H1 (cell line): Measurements from ENCODE around the gene ASTL. TPM values are rescaled to one million over a fixed set of nuclear protein-coding genes. Genes with fewer than 3 reads are reported as not detected.

Experiments
- CBX5 ChIP-seq: fragments of 300-800, 300-1000 bp; sonication (generic); IDR thresholded peaks from 2 replicates; pipeline ENCODE4 v1.7.1; 2016; ENCODE audit warnings: antibody characterized with exemption, low read length, low read depth
- CHD7 ChIP-seq: fragments of 300-600 bp; sonication (generic); IDR thresholded peaks from 2 replicates; pipeline ENCODE4 v1.7.1; 2012; ENCODE audit warnings: low read length, moderate library complexity, mild to moderate bottlenecking, inconsistent platforms; ENCODE audit not compliant: insufficient replicate concordance
- CTCF ChIP-seq, 3 experiments: IDR thresholded peaks; 1 replicate in 2 of 3; 2 replicates in 1 of 3; pipeline versions ENCODE4 v1.5.1 to v1.6.1; 2011; ENCODE audit warnings: low read length in 3 of 3, mild to moderate bottlenecking in 3 of 3, inconsistent platforms in 2 of 3, low read depth in 1 of 3, moderate library complexity in 1 of 3; ENCODE audit not compliant: insufficient read depth in 1 of 3; ENCODE audit errors: control extremely low read depth in 1 of 3
- GABPA ChIP-seq: IDR thresholded peaks from 2 replicates; pipeline ENCODE4 v1.6.1; 2011; ENCODE audit warnings: mild to moderate bottlenecking, low read length, moderate library complexity, borderline replicate concordance; ENCODE audit not compliant: insufficient read depth
- POLR2A ChIP-seq, 2 experiments: IDR thresholded peaks; 1 replicate in 1 of 2; 2 replicates in 1 of 2; pipeline ENCODE4 v1.6.1; 2011; ENCODE audit warnings: low read depth in 2 of 2, low read length in 2 of 2, mild to moderate bottlenecking in 2 of 2; ENCODE audit errors: control extremely low read depth in 1 of 2
- RBBP5 ChIP-seq: IDR thresholded peaks from 2 replicates; pipeline ENCODE4 v1.7.1; 2012; ENCODE audit warnings: low read depth, mild to moderate bottlenecking, inconsistent platforms, low read length, moderate library complexity, borderline replicate concordance
- SIX5 ChIP-seq: IDR thresholded peaks from 2 replicates; pipeline ENCODE4 v1.6.1; 2011; ENCODE audit warnings: mild to moderate bottlenecking, low read depth, low read length
- SP4 ChIP-seq: IDR thresholded peaks from 2 replicates; pipeline ENCODE4 v1.6.1; 2012; ENCODE audit warnings: low read length, inconsistent platforms
- polyA plus RNA-seq, 7 experiments: library from polyadenylated mRNA; depleted of rRNA in 3 of 7; stranded (reverse) in 5 of 7; unstranded in 2 of 7; fragments of >200 nt in 5 of 7; fragments of 200-250 nt in 2 of 7; gene quantifications; 1 replicate in 5 of 7; 2 replicates in 1 of 7; 4 replicates in 1 of 7; pipeline versions ENCODE4 v1.2.1 to v1.2.3, GENCODE V29; 2011 to 2013; ENCODE audit warnings: missing spikeins in 2 of 7, mixed read lengths in 2 of 7
- total RNA-seq: library from RNA; stranded (reverse); fragmentation: NEBNext Ultra II Directional; extraction: Animal tissue kit (Norgen Biotek cat#: 25700); gene quantifications from 2 replicates; pipeline ENCODE4 v1.2.1, GENCODE V29; 2021

The ASTL gene
- total and polyA plus RNA-seq, 2 of the 8 experiments (the other 6 are each of a cell fraction or from before 2014, with no cell fraction given): 0.60 to 1.4 TPM

- TF ChIP-seq CHD7 (no peak), GABPA (no peak), POLR2A (IDR thresholded peaks at IDR 0.05; ENCODE audit: control extremely low read depth in 1 of 2, low read depth in 2 of 2, low read length in 2 of 2) (no peak), SP4 (no peak), RBBP5 (no peak; the same call in 1 of the 2 replicates), CBX5 (no peak), CTCF (IDR thresholded peaks at IDR 0.05; ENCODE audit: control extremely low read depth in 1 of 3, insufficient read depth in 1 of 3, low read depth in 1 of 3, low read length in 3 of 3) (no peak), SIX5 (no peak)
Observed at GRCh38 chr2:96115631-96116423, 22.5 kb downstream of the ASTL start (continued).
